Hematopoietic multipotent progenitor cell treated with erythropoietin and hydrocortisone succinate and interleukin-3 and kit ligand, for 4 days (in vitro differentiated cells): Measurements from ENCODE around the gene TRIM22.
"Not testable (repeated sequence)": the region's sequence is repeated elsewhere in the genome, so short reads cannot be mapped to it uniquely, and the experiment has no call there.

ENCODE experiments used
- DNase-seq: peaks from one replicate; pipeline ENCODE4 v3.0.0-alpha.2; 2015

The TRIM22 gene

GRCh38 chr11:5691964-5692361 lies 2.4 kb downstream of the TRIM22 start:
- DNase-seq = peak; percentile 57

GRCh38 chr11:5694642-5695041 lies 5.1 kb downstream of the TRIM22 start:
- DNase-seq = no peak

- DNase-seq = no peak
These were observed 6.0 kb downstream of the TRIM22 start for GRCh38 chr11:5695580-5695979.

GRCh38 chr11:5696210-5696609 lies 6.6 kb downstream of the TRIM22 start:
- no peak for DNase-seq

- DNase-seq = no peak
These were observed 8.7 kb downstream of the TRIM22 start for GRCh38 chr11:5698281-5698680.

- DNase-seq = peak; percentile 72
These were observed 10.9 kb downstream of the TRIM22 start for GRCh38 chr11:5700421-5701054.

GRCh38 chr11:5701055-5701577 lies 11.5 kb downstream of the TRIM22 start:
- DNase-seq = no peak

- DNase-seq = no peak
These were observed 14.3 kb downstream of the TRIM22 start for GRCh38 chr11:5703741-5704536.

- DNase-seq = no peak
These were observed 16.1 kb downstream of the TRIM22 start for GRCh38 chr11:5705688-5706087.

- peak; percentile 53 for DNase-seq
These were observed 22.9 kb downstream of the TRIM22 start for GRCh38 chr11:5712507-5712906.

GRCh38 chr11:5713695-5714094 lies 24.1 kb downstream of the TRIM22 start:
- DNase-seq = peak; percentile 90

- DNase-seq = not testable (repeated sequence)
These were observed 26.9 kb downstream of the TRIM22 start for GRCh38 chr11:5716518-5716917.

- DNase-seq = peak; percentile 85
These were observed 30.3 kb downstream of the TRIM22 start for GRCh38 chr11:5719703-5720495.

- DNase-seq = no peak
These were observed 33.0 kb downstream of the TRIM22 start for GRCh38 chr11:5722622-5723021.

- no peak for DNase-seq
These were observed 36.8 kb downstream of the TRIM22 start for GRCh38 chr11:5726351-5726750.

GRCh38 chr11:5727691-5728090 lies 38.1 kb downstream of the TRIM22 start:
- DNase-seq = no peak

GRCh38 chr11:5736396-5736795 lies 46.8 kb downstream of the TRIM22 start, which contains the start of gene OR56B1:
TSS of gene OR56B1 (plus strand) at chr11:5736448. CDS start at chr11:5736517, 69 bp downstream.
- DNase-seq = no peak

- DNase-seq = no peak
These were observed 47.5 kb downstream of the TRIM22 start for GRCh38 chr11:5737091-5737490.

- no peak for DNase-seq
These were observed 48.2 kb downstream of the TRIM22 start for GRCh38 chr11:5737670-5738392.

- no peak for DNase-seq
These were observed 48.8 kb downstream of the TRIM22 start for GRCh38 chr11:5738431-5738830.

GRCh38 chr11:5746614-5747013 lies 57.0 kb downstream of the TRIM22 start:
- DNase-seq = no peak

- no peak for DNase-seq
These were observed 60.2 kb downstream of the TRIM22 start for GRCh38 chr11:5749836-5750235.

GRCh38 chr11:5753943-5754342 lies 64.4 kb downstream of the TRIM22 start, which contains the start of gene OR52N4:
TSS of gene OR52N4 (plus strand) at chr11:5754243. CDS start at chr11:5754741, 498 bp downstream.
- no peak for DNase-seq
